Measurements from ENCODE around the gene CTNNA2. TPM values are rescaled to one million over a fixed set of nuclear protein-coding genes. Genes with fewer than 3 reads are reported as not detected.

The CTNNA2 gene
- total and polyA plus RNA-seq, 8 donors: 0.28 to 5.7 (median 0.44) TPM; not detected in 4

DNA sequence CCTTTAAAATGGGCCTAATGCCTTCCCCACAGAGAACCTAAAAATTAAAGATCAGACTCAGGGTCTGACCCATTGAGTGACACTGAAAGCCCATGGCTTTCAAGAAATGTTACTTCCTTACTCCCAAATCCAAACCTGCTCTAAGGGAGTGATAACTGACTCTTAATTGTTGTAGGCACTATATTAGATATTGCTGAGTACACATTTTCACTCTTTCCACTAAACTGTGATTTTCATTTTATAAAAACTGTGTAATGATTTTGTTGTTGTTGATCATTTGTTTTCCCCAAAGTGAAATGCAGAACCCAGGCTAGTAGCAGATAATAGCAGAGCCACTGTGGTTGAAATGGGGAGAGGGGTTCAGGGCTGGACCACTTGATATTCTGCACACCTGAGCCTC, 704.6 kb downstream of the CTNNA2 start:
- Histone ChIP-seq H3K4me3 (no peak overlapping the region), H3K36me3 (no peaks in the 10 kb centered on the region), H3K9me3 (peaks cover 0 to 26% (median 15%) of the 10 kb centered on the region in 4 donors), H3K4me1 (no peaks in the 10 kb centered on the region), H3K27ac (no peak overlapping the region), H3K27me3 (no peaks in the 10 kb centered on the region)
- intact Hi-C loops (cut with DNase I; ENCODE audit: low total_unique reads): no loop called here
- TF ChIP-seq POLR2A (IDR thresholded peaks at IDR 0.05) (no peak), EP300 (IDR thresholded peaks at IDR 0.05) (no peak)
- no peak for DNase-seq

DNA sequence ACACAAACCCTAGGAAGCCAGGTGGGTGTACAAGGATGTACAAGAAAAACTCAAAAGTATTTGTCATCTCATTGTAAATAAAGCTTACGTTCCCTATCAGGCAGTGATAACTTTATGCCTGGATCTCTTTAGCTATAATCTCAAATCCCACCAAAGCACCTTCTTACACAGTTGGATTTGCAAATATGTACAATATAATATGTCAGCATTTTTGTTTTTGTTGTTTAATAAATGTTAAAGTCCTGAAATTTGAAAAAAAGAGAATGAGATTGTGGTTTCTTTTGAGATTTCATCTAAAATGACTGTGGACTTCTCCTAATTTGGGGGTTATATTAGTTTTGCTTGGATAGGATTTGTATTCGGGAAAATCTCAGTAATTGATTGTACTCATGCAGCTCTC, 709.8 kb downstream of the CTNNA2 start:
- no peak for DNase-seq
- 62 to 82% (median 72%) methylated on average over 2 of the region's 2 CpGs for WGBS, 5 donors
- intact Hi-C loops (cut with DNase I; ENCODE audit: low total_unique reads): no loop called here
- Histone ChIP-seq H3K9me3 (no peaks in the 10 kb centered on the region), H3K27ac (no peak overlapping the region), H3K4me1 (no peaks in the 10 kb centered on the region), H3K27me3 (no peaks in the 10 kb centered on the region), H3K36me3 (no peaks in the 10 kb centered on the region), H3K4me3 (no peak overlapping the region)
- TF ChIP-seq POLR2AphosphoS5 (IDR thresholded peaks at IDR 0.05): no peak
- no peak for TF ChIP-seq EP300 (IDR thresholded peaks at IDR 0.05)
- TF ChIP-seq POLR2A (IDR thresholded peaks at IDR 0.05): no peak
- TF ChIP-seq, protein P1, sequence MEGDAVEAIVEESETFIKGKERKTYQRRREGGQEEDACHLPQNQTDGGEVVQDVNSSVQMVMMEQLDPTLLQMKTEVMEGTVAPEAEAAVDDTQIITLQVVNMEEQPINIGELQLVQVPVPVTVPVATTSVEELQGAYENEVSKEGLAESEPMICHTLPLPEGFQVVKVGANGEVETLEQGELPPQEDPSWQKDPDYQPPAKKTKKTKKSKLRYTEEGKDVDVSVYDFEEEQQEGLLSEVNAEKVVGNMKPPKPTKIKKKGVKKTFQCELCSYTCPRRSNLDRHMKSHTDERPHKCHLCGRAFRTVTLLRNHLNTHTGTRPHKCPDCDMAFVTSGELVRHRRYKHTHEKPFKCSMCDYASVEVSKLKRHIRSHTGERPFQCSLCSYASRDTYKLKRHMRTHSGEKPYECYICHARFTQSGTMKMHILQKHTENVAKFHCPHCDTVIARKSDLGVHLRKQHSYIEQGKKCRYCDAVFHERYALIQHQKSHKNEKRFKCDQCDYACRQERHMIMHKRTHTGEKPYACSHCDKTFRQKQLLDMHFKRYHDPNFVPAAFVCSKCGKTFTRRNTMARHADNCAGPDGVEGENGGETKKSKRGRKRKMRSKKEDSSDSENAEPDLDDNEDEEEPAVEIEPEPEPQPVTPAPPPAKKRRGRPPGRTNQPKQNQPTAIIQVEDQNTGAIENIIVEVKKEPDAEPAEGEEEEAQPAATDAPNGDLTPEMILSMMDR (IDR thresholded peaks at IDR 0.05): no peak

DNA sequence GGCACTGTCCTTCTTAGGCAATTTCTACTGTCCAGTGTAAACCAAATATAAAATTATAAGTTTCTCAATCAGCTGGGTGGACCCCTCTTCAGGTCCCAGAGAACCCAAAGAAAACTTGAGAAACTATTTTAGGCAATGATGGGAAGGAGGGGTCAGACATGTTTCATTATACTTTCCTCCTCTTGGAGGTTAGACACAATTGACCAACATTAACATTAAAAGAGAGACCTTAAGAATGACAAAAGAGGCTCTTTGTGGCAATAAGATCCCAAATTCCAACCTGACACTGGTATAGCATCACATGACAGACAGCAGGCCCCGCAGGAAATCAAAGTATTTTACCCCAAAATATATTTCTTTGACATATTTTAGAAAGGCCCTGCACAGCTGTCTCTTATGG, 718.6 kb downstream of the CTNNA2 start:
- H3K36me3 ChIP-seq: no peaks in the 10 kb centered on the region
- no peaks in the 10 kb centered on the region for H3K27me3 ChIP-seq
- H3K27ac ChIP-seq: no peak overlapping the region
- H3K4me3 ChIP-seq: no peak overlapping the region
- no peak for DNase-seq
- WGBS, 5 donors: 47 to 65% (median 61%) methylated on average over 1 of the region's 1 CpG
- no peaks in the 10 kb centered on the region for H3K9me3 ChIP-seq
- no peaks in the 10 kb centered on the region for H3K4me1 ChIP-seq
- TF ChIP-seq, protein P1 (IDR thresholded peaks at IDR 0.05): no peak
- TF ChIP-seq POLR2AphosphoS5 (IDR thresholded peaks at IDR 0.05) (no peak), POLR2A (IDR thresholded peaks at IDR 0.05) (no peak), EP300 (IDR thresholded peaks at IDR 0.05) (no peak)
- intact Hi-C loops (cut with DNase I; ENCODE audit: low total_unique reads): no loop called here

DNA sequence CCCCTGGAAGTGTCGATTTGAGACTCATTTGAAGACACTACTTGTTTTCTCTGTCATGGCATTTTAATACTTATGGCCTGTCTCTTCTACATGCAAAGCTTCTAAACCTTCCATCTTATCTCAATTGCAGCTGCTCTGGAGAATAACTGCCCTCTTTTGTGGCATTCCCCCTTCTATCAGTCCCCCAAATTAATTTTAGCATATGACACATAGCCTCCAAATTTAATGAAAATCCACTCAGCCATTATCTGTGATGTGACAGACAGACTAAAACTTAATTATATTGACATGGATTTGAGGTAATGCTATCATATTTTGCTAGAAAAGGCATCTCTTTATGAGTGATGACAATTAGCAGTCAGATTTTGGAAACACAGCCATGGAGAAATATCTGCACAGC, 720.5 kb downstream of the CTNNA2 start:
- Histone ChIP-seq H3K9me3 (no peaks in the 10 kb centered on the region), H3K27me3 (no peaks in the 10 kb centered on the region), H3K36me3 (no peaks in the 10 kb centered on the region), H3K27ac (no peak overlapping the region), H3K4me3 (no peak overlapping the region), H3K4me1 (no peaks in the 10 kb centered on the region)
- TF ChIP-seq EP300 (IDR thresholded peaks at IDR 0.05) (no peak), POLR2AphosphoS5 (IDR thresholded peaks at IDR 0.05) (no peak), POLR2A (IDR thresholded peaks at IDR 0.05) (no peak)
- TF ChIP-seq, protein P1 (IDR thresholded peaks at IDR 0.05): no peak
- 76 to 100% (median 80%) methylated on average over 1 of the region's 1 CpG for WGBS, 5 donors
- no peak for DNase-seq
- intact Hi-C loops (cut with DNase I; ENCODE audit: low total_unique reads): no loop called here

DNA sequence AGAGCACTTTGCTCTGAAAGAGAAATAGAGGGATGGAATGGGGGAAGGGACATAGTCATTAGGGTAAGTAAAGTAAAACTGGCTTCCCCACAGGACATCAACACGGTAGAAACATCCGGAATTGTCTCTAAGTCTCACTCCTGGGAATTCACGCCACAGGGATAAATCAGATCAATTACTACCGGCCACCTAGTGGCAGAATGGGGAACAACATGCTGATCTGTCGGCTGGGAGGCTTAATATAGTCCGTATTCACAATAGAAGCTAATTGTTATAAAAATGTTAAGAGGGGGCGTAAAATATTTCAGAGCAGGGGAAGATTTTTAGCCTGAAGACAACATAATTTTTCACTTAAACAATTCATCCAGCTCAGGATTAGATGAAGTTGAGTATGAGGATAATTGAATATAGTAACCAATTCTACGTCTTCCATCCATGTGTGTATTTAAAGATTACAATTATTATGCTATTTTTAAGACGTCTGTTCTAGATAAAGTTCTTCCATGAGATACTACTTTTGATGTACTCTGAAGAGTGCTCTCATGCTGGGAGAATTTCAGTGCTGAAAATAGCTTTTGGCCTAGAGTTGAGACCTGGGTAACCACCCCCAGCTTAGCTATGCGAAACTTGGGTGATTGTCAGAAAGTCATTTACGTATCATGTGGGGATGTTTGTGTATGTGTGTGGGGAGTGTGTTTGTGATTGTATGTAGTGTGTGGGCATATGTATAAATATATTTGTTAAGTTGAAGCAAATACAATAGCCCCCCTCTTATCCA, 726.0 kb downstream of the CTNNA2 start:
- peak; percentile 32 to 41 for DNase-seq
- H3K4me3 ChIP-seq: no peak overlapping the region
- TF ChIP-seq POLR2A (IDR thresholded peaks at IDR 0.05): no peak
- TF ChIP-seq, protein P1 (IDR thresholded peaks at IDR 0.05): peak in 4 of 7 experiments; percentile 38 to 60 (median 60)
- intact Hi-C loops (cut with DNase I; ENCODE audit: low total_unique reads): no loop called here
- no peaks in the 10 kb centered on the region for H3K27me3 ChIP-seq
- 55 to 62% (median 59%) methylated on average over 11 of the region's 11 CpGs for WGBS, 5 donors
- no peaks in the 10 kb centered on the region for H3K9me3 ChIP-seq
- H3K27ac ChIP-seq: no peak overlapping the region
- no peaks in the 10 kb centered on the region for H3K4me1 ChIP-seq
- H3K36me3 ChIP-seq: no peaks in the 10 kb centered on the region
